Upper lobe of right lung (tissue), 1 donor: ENCODE results near the gene CROCC. TPM values are rescaled to one million over a fixed set of nuclear protein-coding genes. Genes with fewer than 3 reads are reported as not detected.
A peak's percentile ranks its signal among the peaks of the same experiment; 100 is the strongest.
"Not testable (repeated sequence)": the region's sequence is repeated elsewhere in the genome, so short reads cannot be mapped to it uniquely, and the experiment has no call there.

Experiments used
- ATAC-seq: fragments of 200-7000 bp; cut with Tn5 transposase; one replicate; pipeline ENCODE4 v1.9.1; 2020; ENCODE audit warnings: mild to moderate bottlenecking, moderate library complexity
- DNase-seq: peaks from one replicate; pipeline ENCODE4 v3.0.0-alpha.2; 2020
- H3K27ac ChIP-seq: fragments of 200-600 bp; one replicate; pipeline ENCODE4 v1.8.0; 2022
- H3K27me3 ChIP-seq: fragments of 200-600 bp; one replicate; pipeline ENCODE4 v1.8.0; 2022; ENCODE audit warnings: mild to moderate bottlenecking
- H3K36me3 ChIP-seq: fragments of 200-600 bp; one replicate; pipeline ENCODE4 v1.8.0; 2022
- H3K4me1 ChIP-seq: fragments of 200-600 bp; one replicate; pipeline ENCODE4 v1.8.0; 2022
- H3K4me3 ChIP-seq: fragments of 200-600 bp; one replicate; pipeline ENCODE4 v1.8.0; 2022; ENCODE audit warnings: mild to moderate bottlenecking
- H3K9me3 ChIP-seq: fragments of 200-600 bp; one replicate; pipeline ENCODE4 v1.8.0; 2022
- CTCF ChIP-seq: fragments of 200-600 bp; IDR thresholded peaks from one replicate; pipeline ENCODE4 v1.8.0; 2022; ENCODE audit warnings: antibody characterized with exemption
- intact Hi-C: fragments of 100-400 bp; cut with DNase I; formaldehyde crosslinking; loops from one replicate; pipeline ENCODE4 v1.11.0; 2022
- total RNA-seq: library from RNA; stranded (reverse); fragmentation: NEBNext Ultra II Directional; extraction: Animal tissue kit (Norgen Biotek cat#: 25700); gene quantifications from one replicate; pipeline ENCODE4 v1.2.1, GENCODE V29; 2021
- donor health status: DM: no; HTN: yes; CAD: no; lungs with severe emphysema.

The CROCC gene
- total RNA-seq, 1 donor from 2014 or later = 20.9 TPM

DNA sequence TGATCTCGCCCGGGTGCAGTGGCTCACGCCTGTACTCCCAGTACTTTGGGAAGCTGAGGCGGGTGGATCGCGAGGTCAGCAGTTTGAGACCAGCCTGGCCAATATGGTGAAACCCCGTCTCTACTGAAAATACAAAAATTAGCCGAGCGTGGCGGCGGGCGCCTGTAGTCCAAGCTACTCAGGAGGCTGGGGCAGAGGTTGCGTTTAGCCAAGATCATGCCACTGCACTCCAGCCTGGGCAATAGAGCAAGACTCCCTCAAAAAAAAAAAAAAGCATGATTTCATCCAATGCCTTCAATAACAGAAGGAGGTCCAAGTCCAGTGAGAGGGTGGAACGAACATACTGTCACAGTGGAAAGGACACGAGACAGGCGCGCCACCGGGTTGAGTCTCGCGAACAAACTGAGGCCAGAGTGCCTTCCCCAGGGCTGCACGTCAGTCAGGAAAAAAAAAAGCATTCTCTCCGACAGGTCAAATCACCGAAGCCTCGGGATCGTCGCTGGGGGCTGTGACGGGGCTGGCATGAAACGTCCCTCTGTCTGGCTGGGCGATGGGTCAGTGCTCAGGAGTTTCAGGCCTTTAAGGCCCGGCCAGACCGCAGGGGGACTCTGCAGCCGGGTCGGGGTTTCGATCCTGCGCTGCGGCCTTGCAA lies 8.4 kb upstream of the CROCC start:
- no peak for DNase-seq
- Histone ChIP-seq H3K27ac (peak overlapping the region; percentile 67), H3K4me1 (peaks cover 13% of the 10 kb centered on the region), H3K27me3 (no peaks in the 10 kb centered on the region), H3K36me3 (no peaks in the 10 kb centered on the region), H3K9me3 (no peaks in the 10 kb centered on the region), H3K4me3 (peak overlapping the region; percentile 53)
- TF ChIP-seq CTCF = no peak
- intact Hi-C loops = no loop called here
- no peak for ATAC-seq

GRCh38 chr1:16913833-16914662 lies 7.7 kb upstream of the CROCC start:
- no peaks in the 10 kb centered on the region for H3K27me3 ChIP-seq
- no peak for TF ChIP-seq CTCF
- peaks cover 13% of the 10 kb centered on the region for H3K4me1 ChIP-seq
- H3K36me3 ChIP-seq = no peaks in the 10 kb centered on the region
- peak; percentile 96 for DNase-seq
- ATAC-seq = peak; percentile 96
- peak overlapping the region; percentile 80 for H3K27ac ChIP-seq
- H3K9me3 ChIP-seq = no peaks in the 10 kb centered on the region
- peak overlapping the region; percentile 80 for H3K4me3 ChIP-seq
- intact Hi-C loops = no loop called here

DNA sequence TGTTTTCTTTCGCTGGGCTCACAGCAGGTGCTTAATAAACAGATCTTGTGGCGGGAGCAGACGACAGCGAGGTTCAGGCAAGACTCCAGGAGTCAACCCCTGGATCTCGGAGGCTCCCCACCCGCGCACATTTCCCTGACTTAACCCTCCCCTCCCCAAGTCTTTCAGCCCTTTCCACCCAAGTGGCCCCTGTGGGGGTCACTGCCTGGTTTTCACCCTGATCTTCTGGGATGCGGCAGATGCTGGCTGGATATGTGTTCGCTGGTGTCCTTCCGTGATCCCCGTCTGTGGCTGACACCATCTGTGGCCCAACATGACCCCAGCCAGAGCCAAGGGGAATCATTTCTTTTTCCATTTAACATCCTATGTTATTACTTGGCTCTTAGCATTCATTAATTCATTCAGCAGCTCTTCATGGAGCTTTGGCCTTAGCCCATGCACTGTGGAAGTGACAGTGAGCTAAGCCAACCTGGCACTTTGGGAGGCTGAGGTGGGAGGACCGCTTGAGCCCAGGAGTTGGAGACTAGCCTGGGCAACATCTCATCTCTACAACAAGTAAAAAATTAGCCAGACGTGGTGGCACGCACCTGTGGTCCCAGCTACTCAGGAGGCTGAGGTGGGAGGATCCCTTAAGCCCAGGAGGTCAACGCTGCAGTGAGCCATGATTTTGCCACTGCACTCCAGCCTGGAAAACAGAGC lies 6.7 kb upstream of the CROCC start:
- H3K9me3 ChIP-seq, H3K27me3 ChIP-seq, intact Hi-C loops, ATAC-seq, H3K36me3 ChIP-seq: not testable (repeated sequence)
- Histone ChIP-seq H3K27ac (peak overlapping the region; percentile 1), H3K4me3 (peak overlapping the region; percentile 80), H3K4me1 (peaks cover 13% of the 10 kb centered on the region)
- DNase-seq = peak; percentile 27

GRCh38 chr1:16915627-16915973 lies 6.1 kb upstream of the CROCC start:
- TF ChIP-seq CTCF = no peak
- Histone ChIP-seq H3K27me3 (no peaks in the 10 kb centered on the region), H3K4me3 (no peak overlapping the region), H3K27ac (no peak overlapping the region), H3K4me1 (peaks cover 13% of the 10 kb centered on the region), H3K9me3 (no peaks in the 10 kb centered on the region), H3K36me3 (no peaks in the 10 kb centered on the region)
- DNase-seq (peak; percentile 44), ATAC-seq (no peak)
- intact Hi-C loops = no loop called here

DNA sequence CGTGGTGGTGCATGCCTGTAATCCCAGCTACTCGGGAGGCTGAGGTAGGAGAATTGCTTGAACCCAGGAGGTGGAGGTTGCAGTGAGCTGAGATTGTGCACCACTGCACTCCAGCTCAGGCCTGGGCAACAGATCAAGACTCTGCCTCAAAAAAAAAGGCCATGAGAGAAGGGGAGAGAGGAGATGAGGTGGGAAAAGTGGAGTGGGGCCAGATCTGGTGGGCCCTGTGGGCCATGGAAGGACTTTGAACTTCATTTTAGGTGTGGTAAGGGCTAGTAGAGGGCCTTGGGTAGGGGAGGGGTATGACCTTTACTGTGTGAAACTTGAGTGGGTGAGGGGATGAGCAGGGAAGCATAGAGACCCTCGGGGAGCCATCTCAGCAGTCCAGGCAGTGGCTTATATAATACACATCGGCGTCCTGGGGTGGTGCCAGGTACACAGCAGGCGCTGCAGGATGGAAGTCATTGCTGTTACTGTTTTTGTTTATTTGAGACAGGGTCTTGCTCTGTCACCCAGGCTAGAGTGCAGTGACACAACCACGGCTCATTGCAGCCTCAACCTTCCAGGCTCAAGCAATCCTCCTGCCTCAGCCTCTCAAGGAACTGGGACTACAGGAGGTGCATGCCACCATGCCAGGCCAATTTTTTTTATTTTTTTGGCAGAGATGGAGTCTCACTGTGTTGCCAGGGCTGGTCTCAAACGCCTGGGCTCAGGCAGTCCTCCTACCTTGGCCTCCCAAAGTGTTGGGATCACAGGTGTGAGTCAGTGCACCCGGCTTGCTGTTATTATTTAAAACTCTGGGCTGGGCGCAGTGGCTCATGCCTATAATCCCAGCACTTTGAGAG lies 5.5 kb upstream of the CROCC start:
- DNase-seq = peak; percentile 20
- H3K36me3 ChIP-seq, H3K27me3 ChIP-seq, H3K4me3 ChIP-seq, ATAC-seq, H3K9me3 ChIP-seq, intact Hi-C loops, H3K27ac ChIP-seq: not testable (repeated sequence)
- peaks cover 13% of the 10 kb centered on the region for H3K4me1 ChIP-seq

DNA sequence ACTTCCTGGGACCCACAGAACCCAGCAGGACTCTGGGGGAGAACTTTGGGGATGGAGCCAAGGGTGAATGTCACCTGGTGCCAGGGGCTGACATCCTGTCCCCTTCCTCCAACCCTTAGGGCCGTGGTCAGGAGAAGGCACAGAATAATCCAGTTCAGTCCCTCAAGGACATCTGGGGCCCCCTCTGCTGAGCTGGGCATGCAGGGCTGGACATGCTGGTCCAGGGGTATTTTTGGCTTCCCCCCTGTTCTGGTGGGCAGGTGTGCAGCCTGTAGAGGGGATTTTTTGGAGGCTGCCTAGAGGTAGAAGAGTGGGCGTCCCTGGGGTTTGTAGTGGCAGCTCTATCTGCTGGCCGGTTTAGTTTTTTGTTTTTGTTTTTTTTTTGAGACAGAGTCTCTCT lies 3.4 kb upstream of the CROCC start:
- Histone ChIP-seq H3K4me3 (no peak overlapping the region), H3K27ac (no peak overlapping the region), H3K4me1 (peaks cover 13% of the 10 kb centered on the region), H3K9me3 (no peaks in the 10 kb centered on the region), H3K36me3 (no peaks in the 10 kb centered on the region), H3K27me3 (no peaks in the 10 kb centered on the region)
- intact Hi-C loops = no loop called here
- TF ChIP-seq CTCF = no peak
- DNase-seq (peak; percentile 6), ATAC-seq (no peak)

GRCh38 chr1:16918936-16919665 lies 2.6 kb upstream of the CROCC start:
- peak; percentile 23 for DNase-seq
- H3K36me3 ChIP-seq, H3K4me3 ChIP-seq, intact Hi-C loops, H3K4me1 ChIP-seq, ATAC-seq, H3K9me3 ChIP-seq, H3K27me3 ChIP-seq, H3K27ac ChIP-seq: not testable (repeated sequence)
